Neural cell (in vitro differentiated cells): ENCODE measurements around the gene CLEC10A. TPM values are rescaled to one million over a fixed set of nuclear protein-coding genes. Genes with fewer than 3 reads are reported as not detected.

Experiments used
- H2AFZ ChIP-seq: fragments of 200-600, 300-800 bp; sonication (generic), shearing (Covaris generic); 2 replicates; pipeline ENCODE4 v1.6.0; 2014; ENCODE audit warnings: low read depth, mild to moderate bottlenecking, antibody characterized with exemption, low read length, moderate library complexity
- H3F3A ChIP-seq: fragments of 200-600 bp; shearing (Covaris generic); 2 replicates; pipeline ENCODE4 v1.6.1; 2016; ENCODE audit warnings: mild to moderate bottlenecking, moderate library complexity, mixed read lengths, antibody characterized with exemption, low read length; ENCODE audit not compliant: insufficient read depth, poor library complexity, severe bottlenecking
- H3K27ac ChIP-seq: fragments of 200-600, 300-800 bp; sonication (generic), shearing (Covaris generic); 2 replicates; pipeline ENCODE4 v1.5.1; 2014; ENCODE audit warnings: mild to moderate bottlenecking, low read length, moderate library complexity
- H3K27me3 ChIP-seq: fragments of 300-800, 200-600 bp; sonication (generic), shearing (Covaris generic); 2 replicates; pipeline ENCODE4 v1.6.0; 2014; ENCODE audit warnings: mild to moderate bottlenecking, low read depth, low read length, moderate library complexity; ENCODE audit not compliant: insufficient read depth
- H3K36me3 ChIP-seq: fragments of 300-800, 200-600 bp; sonication (generic), shearing (Covaris generic); 2 replicates; pipeline ENCODE4 v1.5.1; 2014; ENCODE audit warnings: mild to moderate bottlenecking, antibody characterized with exemption, low read length, moderate library complexity; ENCODE audit not compliant: insufficient read depth
- H3K4me2 ChIP-seq: fragments of 300-800, 200-600 bp; sonication (generic), shearing (Covaris generic); 2 replicates; pipeline ENCODE4 v1.6.0; 2014; ENCODE audit warnings: mild to moderate bottlenecking, low read length
- H3K4me3 ChIP-seq: fragments of 300-800, 200-600 bp; sonication (generic), shearing (Covaris generic); 2 replicates; pipeline ENCODE4 v1.5.1; 2014; ENCODE audit warnings: mild to moderate bottlenecking, low read length, moderate library complexity
- H3K79me2 ChIP-seq: fragments of 200-600 bp; shearing (Covaris generic); replicated peaks from 2 replicates; pipeline ENCODE4 v1.6.0; 2014; ENCODE audit warnings: mild to moderate bottlenecking, low read length, moderate library complexity; ENCODE audit not compliant: insufficient read depth
- H3K9ac ChIP-seq: fragments of 300-800, 200-600 bp; sonication (generic), shearing (Covaris generic); 2 replicates; pipeline ENCODE4 v1.6.1; 2016; ENCODE audit warnings: mild to moderate bottlenecking, low read length, mixed read lengths
- H3K9me2 ChIP-seq: fragments of 200-600 bp; shearing (Covaris generic); 2 replicates; pipeline ENCODE4 v1.6.1; 2016; ENCODE audit warnings: mild to moderate bottlenecking, low read length, mixed read lengths; ENCODE audit not compliant: insufficient read depth
- H3K9me3 ChIP-seq: fragments of 200-600, 300-800 bp; sonication (generic), shearing (Covaris generic); 2 replicates; pipeline ENCODE4 v1.6.1; 2016; ENCODE audit warnings: mild to moderate bottlenecking, mixed run types, low read length, moderate library complexity, mixed read lengths
- H4K20me1 ChIP-seq: fragments of 200-600 bp; shearing (Covaris generic); 2 replicates; pipeline ENCODE4 v1.6.1; 2016; ENCODE audit warnings: mild to moderate bottlenecking, mixed run types; ENCODE audit not compliant: insufficient read depth
- EP300 ChIP-seq: fragments of 450-650 bp; conservative IDR thresholded peaks from 2 replicates; pipeline ENCODE4 v1.6.1; 2014; ENCODE audit warnings: antibody characterized with exemption, mild to moderate bottlenecking, moderate library complexity; ENCODE audit not compliant: poor library complexity, severe bottlenecking
- EZH2 ChIP-seq: fragments of 200-600, 300-800 bp; shearing (Covaris generic), sonication (generic); IDR thresholded peaks from 2 replicates; pipeline ENCODE4 v1.6.1; 2014; ENCODE audit warnings: antibody characterized with exemption, low read length, borderline replicate concordance, mild to moderate bottlenecking; ENCODE audit not compliant: insufficient read depth, poor library complexity, severe bottlenecking
- MXI1 ChIP-seq: fragments of 450-650 bp; conservative IDR thresholded peaks from 2 replicates; pipeline ENCODE4 v1.6.1; 2014; ENCODE audit warnings: antibody characterized with exemption, mild to moderate bottlenecking; ENCODE audit not compliant: poor library complexity, severe bottlenecking
- POLR2AphosphoS5 ChIP-seq: IDR thresholded peaks from 2 replicates; pipeline ENCODE4 v1.6.1; 2012
- RAD21 ChIP-seq: fragments of 450-650 bp; conservative IDR thresholded peaks from 2 replicates; pipeline ENCODE4 v1.6.1; 2014; ENCODE audit warnings: antibody characterized with exemption, mild to moderate bottlenecking, moderate library complexity
- SMC3 ChIP-seq: fragments of 450-650 bp; conservative IDR thresholded peaks from 2 replicates; pipeline ENCODE4 v1.6.1; 2014; ENCODE audit warnings: antibody characterized with exemption, mild to moderate bottlenecking, moderate library complexity; ENCODE audit not compliant: poor library complexity
- TAF1 ChIP-seq: IDR thresholded peaks from 2 replicates; pipeline ENCODE4 v1.6.1; 2012; ENCODE audit warnings: low read depth
- polyA plus RNA-seq: library from polyadenylated mRNA; depleted of rRNA; stranded (reverse); fragments of >200 nt; gene quantifications from 2 replicates; pipeline ENCODE4 v1.2.3, GENCODE V29; 2014
- TF ChIP-seq, protein P1 (sequence below): IDR thresholded peaks from 2 replicates; pipeline ENCODE4 v1.6.1; 2012; ENCODE audit warnings: borderline replicate concordance
- TF ChIP-seq, protein P2 (sequence below): fragments of 450-650 bp; IDR thresholded peaks from 2 replicates; pipeline ENCODE4 v1.5.1; 2014; ENCODE audit warnings: antibody characterized with exemption, mild to moderate bottlenecking, moderate library complexity; ENCODE audit not compliant: poor library complexity, severe bottlenecking

The CLEC10A gene
- polyA plus RNA-seq, 1 donor from 2014 or later = not detected

DNA sequence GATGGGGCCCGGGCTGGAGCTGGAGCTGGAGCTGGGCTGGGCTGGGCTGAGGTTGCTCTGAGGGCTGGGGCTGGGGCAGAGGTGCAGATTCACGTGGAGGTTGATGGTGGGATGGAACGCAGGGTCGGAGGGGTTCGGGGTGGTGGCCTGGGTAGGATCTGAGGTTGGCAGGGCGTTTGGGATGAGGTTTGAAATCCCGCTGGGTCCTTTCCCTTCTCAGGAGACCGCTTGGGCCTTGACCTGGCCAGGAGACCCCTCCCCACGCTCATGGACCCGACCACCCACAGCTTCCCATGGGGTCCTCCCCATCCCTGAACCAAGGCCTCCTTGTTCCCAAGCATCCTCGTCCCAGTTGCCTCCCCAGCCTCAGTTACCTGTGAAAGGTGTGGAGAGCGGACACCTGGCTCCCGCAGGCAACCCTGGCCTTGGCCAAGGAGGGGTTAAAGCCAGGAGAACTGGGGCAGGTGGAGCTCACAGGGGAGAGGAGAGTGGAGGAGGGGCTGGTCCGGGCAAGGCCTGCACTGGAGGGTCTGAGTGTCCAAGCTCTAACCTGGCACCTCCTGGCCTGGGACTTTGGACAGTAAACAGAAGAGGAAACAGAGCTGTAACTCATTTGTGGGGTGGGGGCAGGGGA, 34.3 kb upstream of the CLEC10A start, which contains the start of gene ASGR2:
TSS of gene ASGR2 (minus strand) at position 582 of the 634 bp plus-strand sequence. CDS start 582 bp downstream, outside the sequence.
- Histone ChIP-seq H3K9me2 (no peaks in the 10 kb centered on the region), H3F3A (no peaks in the 10 kb centered on the region), H3K4me3 (no peak within 1 kb of the TSS), H3K4me2 (no peak within 1 kb of the TSS), H4K20me1 (no peaks in the 10 kb centered on the region), H3K79me2 (no peaks in the 10 kb centered on the region), H3K9ac (no peak within 1 kb of the TSS), H2AFZ (no peak within 1 kb of the TSS), H3K36me3 (no peaks in the 10 kb centered on the region), H3K27me3 (no peaks in the 10 kb centered on the region), H3K9me3 (no peaks in the 10 kb centered on the region), H3K27ac (no peak within 1 kb of the TSS)
- TF ChIP-seq RAD21 = no peak

DNA sequence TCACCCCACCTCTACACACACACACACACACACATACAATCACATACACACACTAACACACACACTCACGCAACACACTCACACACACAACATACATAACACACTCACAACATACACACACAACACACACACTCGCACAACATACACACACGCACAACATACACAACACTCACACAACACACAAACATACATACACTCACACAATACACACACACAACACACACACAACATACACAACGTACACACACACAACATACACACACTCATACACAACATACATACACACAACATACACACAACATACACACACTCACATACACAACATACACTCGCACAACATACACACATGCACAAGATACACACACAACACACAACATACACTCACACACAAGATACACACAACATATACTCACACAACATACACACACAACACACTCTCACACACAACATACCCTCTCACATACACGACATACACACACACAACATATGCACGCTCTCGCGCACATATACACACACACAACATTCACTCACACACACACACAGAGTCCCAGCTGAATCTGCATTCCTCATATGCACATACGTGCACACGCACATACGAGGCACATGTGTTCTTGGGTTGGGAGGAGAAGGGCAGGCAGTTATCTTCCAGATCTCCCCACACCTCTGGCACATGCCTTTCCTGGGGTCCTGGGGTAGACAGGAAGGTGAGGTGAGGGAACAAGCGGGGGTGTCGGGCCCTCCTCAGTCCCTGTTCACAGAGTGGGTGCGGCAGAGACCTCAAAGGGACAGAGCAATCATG, 33.4 kb upstream of the CLEC10A start:
- Histone ChIP-seq H3K27me3 (no peaks in the 10 kb centered on the region), H3F3A (no peaks in the 10 kb centered on the region), H3K4me3 (no peak overlapping the region), H4K20me1 (no peaks in the 10 kb centered on the region), H3K27ac (no peak overlapping the region), H3K36me3 (no peaks in the 10 kb centered on the region), H3K79me2 (no peaks in the 10 kb centered on the region), H3K9me3 (no peaks in the 10 kb centered on the region), H3K9me2 (no peaks in the 10 kb centered on the region), H2AFZ (no peak overlapping the region), H3K4me2 (no peak overlapping the region), H3K9ac (no peak overlapping the region)
- TF ChIP-seq MXI1 (no peak), TAF1 (no peak), EZH2 (no peak), SMC3 (no peak), RAD21 (no peak), EP300 (no peak), POLR2AphosphoS5 (no peak)
- TF ChIP-seq, protein P1, sequence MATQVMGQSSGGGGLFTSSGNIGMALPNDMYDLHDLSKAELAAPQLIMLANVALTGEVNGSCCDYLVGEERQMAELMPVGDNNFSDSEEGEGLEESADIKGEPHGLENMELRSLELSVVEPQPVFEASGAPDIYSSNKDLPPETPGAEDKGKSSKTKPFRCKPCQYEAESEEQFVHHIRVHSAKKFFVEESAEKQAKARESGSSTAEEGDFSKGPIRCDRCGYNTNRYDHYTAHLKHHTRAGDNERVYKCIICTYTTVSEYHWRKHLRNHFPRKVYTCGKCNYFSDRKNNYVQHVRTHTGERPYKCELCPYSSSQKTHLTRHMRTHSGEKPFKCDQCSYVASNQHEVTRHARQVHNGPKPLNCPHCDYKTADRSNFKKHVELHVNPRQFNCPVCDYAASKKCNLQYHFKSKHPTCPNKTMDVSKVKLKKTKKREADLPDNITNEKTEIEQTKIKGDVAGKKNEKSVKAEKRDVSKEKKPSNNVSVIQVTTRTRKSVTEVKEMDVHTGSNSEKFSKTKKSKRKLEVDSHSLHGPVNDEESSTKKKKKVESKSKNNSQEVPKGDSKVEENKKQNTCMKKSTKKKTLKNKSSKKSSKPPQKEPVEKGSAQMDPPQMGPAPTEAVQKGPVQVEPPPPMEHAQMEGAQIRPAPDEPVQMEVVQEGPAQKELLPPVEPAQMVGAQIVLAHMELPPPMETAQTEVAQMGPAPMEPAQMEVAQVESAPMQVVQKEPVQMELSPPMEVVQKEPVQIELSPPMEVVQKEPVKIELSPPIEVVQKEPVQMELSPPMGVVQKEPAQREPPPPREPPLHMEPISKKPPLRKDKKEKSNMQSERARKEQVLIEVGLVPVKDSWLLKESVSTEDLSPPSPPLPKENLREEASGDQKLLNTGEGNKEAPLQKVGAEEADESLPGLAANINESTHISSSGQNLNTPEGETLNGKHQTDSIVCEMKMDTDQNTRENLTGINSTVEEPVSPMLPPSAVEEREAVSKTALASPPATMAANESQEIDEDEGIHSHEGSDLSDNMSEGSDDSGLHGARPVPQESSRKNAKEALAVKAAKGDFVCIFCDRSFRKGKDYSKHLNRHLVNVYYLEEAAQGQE = no peak
- TF ChIP-seq, protein P2, sequence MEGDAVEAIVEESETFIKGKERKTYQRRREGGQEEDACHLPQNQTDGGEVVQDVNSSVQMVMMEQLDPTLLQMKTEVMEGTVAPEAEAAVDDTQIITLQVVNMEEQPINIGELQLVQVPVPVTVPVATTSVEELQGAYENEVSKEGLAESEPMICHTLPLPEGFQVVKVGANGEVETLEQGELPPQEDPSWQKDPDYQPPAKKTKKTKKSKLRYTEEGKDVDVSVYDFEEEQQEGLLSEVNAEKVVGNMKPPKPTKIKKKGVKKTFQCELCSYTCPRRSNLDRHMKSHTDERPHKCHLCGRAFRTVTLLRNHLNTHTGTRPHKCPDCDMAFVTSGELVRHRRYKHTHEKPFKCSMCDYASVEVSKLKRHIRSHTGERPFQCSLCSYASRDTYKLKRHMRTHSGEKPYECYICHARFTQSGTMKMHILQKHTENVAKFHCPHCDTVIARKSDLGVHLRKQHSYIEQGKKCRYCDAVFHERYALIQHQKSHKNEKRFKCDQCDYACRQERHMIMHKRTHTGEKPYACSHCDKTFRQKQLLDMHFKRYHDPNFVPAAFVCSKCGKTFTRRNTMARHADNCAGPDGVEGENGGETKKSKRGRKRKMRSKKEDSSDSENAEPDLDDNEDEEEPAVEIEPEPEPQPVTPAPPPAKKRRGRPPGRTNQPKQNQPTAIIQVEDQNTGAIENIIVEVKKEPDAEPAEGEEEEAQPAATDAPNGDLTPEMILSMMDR = no peak
